IPS DF 4.7 (cell line): Measurements from ENCODE around the gene KCNJ16.

Experiments
- DNase-seq: peaks from one replicate; pipeline ENCODE4 v3.0.0-alpha.2; 2013; ENCODE audit warnings: low spot score; ENCODE audit errors: extremely low read depth

The KCNJ16 gene

DNA sequence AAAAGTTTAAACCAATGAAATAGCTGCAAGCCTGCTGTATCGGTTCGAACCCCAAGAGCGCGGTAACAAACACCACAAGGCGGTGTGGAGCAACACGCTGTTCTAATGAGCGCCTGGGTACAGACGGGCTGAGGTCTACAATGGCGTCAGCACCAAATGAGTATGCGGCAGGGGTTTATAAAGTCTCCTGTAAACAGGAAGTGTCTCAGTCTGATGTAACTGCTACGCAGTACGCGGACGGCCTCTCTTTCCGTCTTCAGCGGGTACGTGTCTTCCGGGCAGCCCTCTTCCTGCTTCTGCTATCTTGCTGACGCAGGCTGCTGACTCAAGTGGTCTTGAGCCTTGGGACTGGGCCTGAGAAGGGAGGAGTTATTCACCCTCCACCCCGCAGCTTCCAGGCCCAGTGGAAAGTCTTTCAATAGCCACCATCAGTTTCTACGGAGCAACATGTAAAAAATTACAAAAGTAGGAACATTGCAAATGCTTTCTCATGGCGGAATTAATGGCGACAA is 53.8 kb downstream of the KCNJ16 start:
- no peak for DNase-seq

DNA sequence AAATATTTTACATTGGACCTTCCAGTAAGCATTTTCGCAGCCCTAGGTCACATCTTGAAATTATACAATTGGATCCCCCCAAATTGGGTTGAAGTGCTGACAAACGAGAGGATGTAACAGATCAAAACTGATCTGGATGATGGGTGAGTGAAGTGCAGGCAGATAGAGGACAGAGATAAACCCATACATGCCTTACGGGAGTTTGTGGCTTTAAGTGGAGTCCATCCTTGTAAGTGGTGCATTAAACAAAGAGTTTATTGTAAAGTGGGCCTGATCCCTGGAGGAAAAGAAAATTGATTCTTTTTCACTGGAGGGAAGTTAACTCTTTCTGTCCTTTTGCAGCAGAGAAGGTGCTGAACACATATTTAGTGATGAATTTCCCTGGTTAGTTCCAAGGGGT is 55.3 kb downstream of the KCNJ16 start:
- DNase-seq, result no peak

DNA sequence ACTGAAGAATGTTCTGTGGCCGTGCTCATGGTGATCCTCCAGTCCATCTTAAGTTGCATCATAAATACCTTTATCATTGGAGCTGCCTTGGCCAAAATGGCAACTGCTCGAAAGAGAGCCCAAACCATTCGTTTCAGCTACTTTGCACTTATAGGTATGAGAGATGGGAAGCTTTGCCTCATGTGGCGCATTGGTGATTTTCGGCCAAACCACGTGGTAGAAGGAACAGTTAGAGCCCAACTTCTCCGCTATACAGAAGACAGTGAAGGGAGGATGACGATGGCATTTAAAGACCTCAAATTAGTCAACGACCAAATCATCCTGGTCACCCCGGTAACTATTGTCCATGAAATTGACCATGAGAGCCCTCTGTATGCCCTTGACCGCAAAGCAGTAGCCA is 57.5 kb downstream of the KCNJ16 start:
- no peak for DNase-seq

DNA sequence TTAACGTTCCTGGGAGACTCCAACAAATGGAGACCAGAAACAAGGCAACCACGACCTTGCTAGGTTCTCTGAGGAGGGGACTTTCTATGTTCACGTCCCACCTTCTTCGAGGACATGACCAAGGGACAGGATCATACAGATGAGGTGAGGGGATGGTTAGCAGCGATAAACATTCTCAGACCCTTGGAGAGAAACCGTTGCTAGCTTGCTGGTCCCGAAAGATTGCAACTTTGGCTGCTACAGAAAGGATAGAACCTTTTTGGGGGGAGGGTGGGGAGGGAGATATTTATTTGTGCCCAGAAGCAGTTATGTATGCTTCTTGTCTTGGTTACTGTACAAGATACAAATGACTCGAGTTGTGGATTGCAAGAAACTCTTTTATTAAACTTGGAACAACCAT is 59.0 kb downstream of the KCNJ16 start:
- DNase-seq, result no peak

DNA sequence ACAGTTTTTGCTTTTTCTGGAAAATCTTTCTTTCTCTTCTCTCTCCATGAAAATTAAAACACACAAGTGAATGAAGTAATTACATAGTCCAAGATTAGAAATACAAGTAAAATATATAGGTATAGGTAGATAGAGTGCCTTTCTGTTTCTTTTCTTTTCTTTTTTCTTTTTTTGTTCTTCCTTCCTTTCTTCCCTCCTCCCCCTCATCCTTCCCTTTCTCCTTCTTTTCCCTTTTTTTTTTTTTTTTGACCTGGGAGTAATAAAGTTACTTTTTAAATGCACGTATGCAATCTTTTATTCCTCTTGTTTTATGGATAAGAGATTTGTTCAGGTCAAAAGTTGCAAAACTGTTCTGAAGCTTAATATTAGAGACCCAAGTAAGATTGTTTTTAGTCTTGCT is 59.8 kb downstream of the KCNJ16 start:
- no peak for DNase-seq

DNA sequence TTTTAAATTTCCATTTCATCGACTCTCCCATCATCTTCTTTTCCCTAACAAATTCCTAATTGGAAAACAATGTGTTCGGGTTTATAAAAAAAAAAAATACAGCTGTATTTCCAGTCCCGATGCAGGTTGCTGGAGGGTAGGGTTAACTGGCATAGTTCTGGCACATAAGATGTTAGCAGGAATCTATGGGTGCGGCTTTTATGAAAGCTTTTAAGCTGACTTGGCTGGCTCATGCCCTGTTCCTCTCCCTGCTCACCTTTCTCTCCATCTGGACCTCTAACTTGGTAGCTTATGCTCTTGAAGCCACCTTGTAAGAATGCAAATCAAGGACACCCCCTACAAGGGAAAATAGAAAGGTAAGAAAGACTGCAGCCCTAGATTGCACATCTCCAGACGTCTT is 61.1 kb downstream of the KCNJ16 start:
- DNase-seq, result no peak

DNA sequence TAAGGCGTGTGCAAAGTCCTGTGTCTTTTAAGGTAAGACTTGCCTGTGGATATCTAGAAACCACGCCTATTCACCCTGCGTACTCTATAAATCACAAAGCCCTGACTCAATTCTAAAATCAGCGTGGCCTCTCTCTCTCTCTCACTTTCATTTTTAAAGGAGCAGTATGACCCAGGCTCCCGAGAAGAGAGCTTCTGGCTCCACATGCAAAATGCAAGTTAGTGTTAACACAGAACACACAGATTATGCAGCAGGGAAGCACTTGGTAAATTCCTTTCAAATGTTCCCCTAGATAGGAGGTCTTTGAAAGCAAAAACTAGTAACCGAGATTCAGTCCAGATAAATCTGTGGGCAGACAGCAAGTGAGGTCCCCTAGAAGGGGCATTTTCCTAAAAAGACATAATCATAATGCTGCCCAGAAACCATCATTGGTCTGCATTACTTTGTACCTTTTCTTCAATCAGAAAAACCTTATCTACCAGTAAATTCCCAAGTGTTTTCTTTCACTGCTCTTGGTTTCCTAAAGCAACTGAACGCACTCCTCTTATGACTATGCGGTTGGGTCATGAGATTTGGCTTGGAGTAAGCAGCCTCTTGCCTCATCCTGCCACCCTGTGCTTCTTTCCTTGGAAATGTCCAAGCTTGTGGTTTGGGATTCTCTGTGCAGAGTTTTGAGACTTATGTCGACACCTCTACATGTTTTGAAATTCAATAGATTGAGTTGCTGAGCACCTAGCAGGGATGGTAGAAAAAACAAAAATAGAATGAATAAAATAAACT is 62.6 kb downstream of the KCNJ16 start:
- no peak for DNase-seq

DNA sequence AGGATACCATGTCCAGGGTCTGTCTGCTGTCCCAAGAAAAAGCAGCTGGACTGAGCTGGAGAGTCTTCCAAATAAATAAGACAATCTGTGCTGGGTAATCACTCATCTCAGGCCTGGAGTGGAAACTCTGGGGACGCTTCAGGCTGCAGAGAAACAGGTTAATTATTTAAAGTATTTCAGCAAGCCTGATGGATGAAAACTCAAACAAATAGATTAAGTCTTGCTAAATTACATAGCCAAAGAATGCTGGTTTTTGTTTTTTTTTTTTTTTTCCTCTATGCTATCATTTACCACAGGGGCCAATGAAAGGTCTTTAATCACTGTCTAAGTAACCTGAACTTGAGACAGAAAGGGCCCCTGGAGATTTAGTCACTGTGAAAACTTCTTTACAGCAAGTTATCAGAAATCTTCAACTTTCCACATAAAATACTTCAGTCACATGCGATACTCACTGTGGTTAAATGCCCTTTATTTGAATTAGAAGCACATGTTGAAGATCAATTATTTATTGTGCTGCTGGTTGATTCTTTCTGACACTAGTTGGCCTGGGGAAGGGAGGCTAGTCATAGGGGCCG is 63.4 kb downstream of the KCNJ16 start:
- no peak for DNase-seq

DNA sequence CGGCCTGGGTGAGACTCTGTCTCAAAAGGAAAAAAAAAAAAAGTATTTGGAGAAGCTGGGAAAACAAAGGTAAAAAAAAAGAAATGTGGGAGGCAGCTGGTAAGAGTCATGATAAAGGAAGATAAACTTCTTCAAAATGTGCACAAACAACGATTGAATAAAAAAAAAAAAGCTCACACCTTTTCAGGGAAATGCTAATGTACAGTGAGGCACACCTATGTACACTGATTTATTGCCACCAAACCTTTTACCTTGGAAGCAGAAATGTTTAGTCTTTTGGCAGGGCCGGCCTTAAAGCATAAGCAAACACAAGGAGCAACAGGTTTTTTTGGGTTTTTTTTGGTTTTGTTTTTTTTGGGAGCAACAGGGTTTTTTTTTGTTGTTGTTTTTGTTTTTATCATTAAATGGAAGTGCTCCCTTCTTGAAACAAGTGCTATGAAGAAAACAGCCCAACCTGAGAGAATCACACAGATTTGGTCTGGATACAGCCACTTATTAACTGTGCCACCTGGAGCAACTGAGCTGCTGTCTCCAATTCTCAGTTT is 64.5 kb downstream of the KCNJ16 start:
- DNase-seq, result no peak

DNA sequence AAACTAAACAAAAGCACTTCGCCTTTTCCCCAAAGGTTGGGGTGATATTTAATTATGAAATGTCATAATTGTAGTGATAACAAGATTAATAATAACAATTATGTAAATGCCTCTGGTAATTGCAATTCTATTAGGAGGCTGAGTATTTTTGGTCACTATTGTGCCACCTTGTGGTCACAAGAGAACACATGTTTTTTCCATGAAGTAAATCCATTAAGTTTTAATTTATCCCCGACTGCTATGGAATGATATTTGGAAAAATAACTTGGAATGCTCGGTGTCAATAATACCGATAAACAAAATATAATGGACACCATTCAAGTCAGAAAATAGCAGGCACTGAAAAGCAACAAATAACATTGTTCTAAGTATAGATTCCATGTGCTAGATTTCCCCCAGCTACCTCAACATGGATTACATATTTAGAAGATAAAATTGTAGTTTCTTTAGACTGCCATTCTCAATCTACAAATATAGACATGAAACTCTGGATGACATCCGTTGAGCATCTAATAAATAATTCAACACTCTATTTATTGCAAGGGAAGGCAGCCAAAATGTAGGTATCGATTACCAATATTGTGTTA is 69.3 kb downstream of the KCNJ16 start:
- DNase-seq, result no peak

DNA sequence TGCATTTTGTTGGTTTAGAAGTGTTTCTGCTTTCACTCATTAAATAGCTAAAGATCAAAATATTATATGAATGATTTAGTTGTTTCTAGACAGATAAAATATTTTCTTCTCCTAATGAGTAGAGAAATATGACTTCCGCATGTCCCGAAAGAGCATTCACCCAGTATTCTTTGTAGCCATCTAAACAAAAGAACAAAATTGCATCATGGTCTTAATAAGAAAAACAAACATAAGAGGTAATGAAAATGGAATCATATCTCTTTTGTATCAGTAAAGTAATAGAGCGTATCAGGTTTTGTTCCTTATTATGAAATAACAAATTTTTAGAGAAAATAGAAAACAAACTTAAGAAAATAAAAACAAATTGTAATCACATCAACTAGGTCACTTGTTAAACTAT is 78.2 kb downstream of the KCNJ16 start:
- no peak for DNase-seq

DNA sequence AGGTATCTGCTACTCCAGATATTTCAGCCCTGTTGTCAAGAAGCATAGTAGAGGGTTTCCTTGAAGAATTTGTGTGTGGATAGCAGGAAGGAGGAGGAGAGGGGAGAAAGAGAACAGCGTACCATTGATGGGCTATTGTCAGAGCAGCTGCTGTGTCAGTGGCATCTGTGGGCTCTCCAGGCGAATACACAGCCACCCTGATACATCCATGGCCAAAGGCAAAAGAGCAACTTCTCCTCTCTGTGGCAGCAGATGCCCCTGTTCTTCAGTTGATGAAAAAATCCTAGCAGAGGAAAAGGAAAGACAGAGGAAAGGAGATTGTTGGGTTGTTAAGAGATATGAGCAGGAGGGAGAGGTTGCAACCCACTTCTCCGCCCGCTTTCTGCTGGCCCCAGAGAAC is 82.1 kb downstream of the KCNJ16 start:
- no peak for DNase-seq

DNA sequence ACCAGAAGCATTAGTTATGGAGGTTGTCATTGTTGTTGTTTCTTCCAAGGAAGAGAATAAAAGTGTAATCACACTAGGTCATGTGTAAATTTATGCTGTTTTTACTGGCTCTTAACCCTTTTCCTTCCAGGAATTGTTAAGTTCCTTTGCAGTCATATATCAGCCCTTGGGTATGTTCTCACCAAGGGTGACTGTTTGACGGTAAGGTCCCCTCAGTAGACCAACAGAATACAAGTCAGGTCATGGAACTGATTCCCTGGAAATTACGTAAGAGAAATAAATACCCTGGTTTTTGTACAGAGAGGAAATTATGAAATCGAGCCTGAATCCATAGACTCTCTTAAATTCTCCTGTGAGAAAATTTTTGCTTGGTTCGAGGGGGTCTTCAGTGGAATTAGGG is 83.2 kb downstream of the KCNJ16 start:
- DNase-seq, result no peak

DNA sequence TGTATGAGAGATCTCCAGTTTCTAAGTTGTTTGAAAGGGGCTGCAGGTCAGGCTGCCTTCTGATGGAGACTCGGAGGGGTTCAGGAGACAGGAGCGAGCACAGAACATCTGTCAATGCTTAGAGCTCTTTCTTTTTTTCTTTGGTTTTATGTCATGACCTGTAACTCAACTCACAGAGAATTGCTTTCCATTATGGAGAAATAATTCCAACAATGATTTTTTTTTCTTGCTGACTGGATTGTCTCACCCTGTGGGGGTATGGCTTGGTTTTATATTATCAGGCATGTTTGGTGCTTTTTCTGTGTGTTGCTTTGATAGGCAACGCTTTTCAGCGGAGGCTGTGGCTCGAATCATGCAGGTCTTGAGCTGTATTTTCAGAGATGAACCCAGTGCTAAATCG is 83.6 kb downstream of the KCNJ16 start:
- DNase-seq, result no peak

DNA sequence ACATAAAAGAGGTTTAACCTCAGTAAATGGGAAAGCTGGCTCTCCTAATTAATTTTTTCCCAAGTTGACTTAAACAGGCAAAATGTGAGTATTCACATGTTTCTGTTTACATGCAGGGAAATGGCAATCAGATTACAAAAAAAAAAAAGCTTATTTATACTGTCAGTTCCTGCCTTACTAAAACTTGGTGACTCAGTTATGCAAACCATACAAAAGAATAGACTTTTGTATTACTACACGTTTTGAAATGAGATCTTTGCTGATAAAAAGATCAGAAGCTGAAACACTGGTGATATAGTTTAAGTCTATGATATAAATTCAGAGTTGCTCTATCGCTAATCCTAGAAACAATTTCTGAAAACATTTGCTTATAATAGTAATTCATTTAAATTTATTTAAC is 85.0 kb downstream of the KCNJ16 start:
- no peak for DNase-seq

DNA sequence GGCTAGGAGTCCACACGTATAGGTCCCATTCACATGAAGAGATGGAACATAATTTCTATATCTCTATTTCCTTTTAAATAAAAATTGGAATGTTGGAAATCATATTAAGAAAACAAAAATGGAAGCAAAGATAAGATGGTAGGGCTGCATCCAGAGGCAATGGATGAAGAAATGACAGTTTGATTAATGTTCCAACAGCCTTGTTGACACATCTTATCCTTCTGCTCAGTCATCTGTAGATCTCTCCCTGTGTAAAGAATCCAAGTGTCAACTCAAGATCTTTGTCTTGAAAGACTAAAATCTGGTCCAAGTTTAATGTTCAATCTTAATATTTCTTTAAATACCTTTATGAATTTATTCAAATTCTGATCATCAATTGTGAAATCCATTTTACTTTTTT is 86.5 kb downstream of the KCNJ16 start:
- DNase-seq, result no peak

DNA sequence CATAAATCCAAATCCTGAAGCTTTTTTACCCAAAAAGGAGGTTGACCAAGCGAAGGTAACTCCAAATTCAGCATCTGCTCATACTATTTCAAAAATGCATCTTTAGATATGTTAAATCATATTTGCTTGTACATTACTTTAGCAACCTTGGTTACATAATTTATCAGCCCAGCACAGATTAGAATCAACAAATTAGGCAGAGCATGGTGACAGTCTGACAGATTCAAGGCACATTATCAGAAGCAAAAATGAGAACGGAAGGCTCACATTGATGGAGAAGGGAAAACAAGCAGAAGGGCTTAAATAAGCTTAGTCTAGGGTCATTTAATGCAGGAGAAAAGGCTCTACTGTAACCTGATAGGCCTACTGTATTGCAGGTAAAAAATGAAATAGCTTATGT is 90.4 kb downstream of the KCNJ16 start:
- DNase-seq, result no peak

DNA sequence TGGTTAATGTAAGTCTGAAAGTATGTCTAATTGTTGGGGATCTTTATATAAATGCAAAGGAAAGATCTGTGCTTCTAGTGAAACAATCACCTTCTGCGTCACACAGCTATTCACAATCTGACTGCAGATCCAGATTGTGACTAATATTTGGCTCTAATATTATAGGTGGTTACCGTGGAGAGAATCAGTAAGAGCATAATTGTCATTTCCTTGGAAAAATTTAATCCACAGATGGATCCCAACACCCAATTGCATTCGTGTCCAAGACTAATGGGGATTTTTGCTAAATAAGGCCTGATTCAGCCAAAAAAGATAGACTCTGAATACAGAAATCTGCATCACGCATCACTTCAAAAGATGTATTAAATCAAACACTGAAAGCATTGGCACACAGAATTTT is 91.6 kb downstream of the KCNJ16 start:
- no peak for DNase-seq

DNA sequence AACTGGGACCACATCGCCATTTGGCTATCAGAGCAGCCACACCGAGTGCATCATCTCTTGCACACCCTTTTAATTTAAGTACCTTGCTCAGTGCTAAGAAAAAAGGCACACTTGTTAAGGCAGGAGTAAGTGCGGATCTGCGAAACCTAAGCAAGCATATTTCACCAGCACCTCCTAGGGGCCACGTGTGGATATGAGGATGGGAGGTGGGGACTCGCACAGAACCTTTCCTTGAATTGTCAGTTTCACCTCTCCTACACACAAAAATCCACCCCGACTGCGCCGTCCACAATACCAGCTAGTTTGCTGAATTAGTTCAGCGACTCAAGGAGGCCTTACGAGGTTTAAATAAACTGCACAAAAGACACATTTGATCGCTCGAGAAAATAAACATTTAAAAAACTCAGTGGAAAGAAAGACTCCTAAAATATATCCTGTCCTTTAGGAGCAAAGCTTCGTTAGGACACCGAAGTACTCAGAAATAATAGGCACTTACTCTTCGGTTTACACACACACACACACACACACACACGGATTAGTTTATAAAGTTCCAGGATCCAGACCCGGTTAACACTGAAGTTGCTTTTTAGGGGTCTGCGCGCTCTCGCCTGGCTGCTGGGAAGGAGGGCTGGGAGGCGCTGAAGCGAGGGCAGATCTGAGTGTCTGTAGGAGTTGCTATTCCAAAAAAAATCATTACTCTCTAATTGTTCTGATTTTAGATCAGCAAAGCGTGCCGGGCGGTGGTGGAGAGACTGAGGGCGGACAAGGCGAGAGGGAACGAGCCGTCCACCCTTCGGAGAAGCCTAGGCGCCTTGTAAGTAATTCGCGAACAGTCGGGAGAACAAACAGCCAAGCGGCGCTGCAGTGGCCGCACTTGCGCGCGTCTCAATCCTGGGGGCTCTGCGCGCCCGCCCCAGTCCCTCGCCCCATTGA is 93.3 kb downstream of the KCNJ16 start:
- DNase-seq, result no peak

DNA sequence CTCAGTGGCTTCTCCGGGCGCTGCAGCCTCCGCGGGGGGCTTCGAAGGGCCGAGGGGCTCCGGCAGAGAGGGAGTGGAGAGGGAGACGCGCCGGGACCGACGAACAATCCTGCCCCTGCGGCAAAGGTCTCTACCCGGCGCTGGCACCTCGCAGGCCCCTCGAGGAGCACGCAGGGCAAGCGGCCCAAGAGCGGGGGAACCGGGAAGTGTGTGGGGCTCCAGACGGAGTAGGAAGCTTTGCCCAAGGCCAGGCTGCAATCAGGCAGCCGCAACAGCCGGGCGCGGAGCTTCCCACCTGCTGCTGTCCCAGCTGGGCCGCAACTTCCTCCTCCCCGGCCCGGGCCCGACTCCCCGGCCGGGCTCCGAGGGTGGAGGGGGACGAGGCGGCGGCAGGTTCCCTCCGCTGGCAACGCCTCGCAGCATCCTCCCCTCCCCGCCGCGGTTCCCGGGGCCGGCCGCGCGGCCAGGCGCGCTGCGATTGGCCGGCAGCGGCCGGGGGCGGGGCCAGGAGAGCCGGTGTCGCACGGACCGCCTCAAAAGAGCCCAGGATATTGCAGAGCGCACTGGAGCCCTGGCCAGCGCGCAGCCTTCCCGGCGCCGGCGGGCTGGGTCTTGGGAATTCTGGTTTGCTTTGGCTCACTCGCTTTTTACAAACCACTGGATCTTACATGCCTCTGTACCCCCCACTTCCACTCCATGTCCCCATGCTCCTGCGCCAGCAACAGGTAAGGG is 94.1 kb downstream of the KCNJ16 start, which contains the start of gene KCNJ2:
Gene KCNJ2 (plus strand): TSS at position 556 of the 732 bp plus-strand sequence. CDS start 5,508 bp downstream, outside the sequence.
- no peak for DNase-seq
